HAP-1 (cell line): ENCODE data around the gene TUBA1A.
"Not testable (repeated sequence)": the region's sequence is repeated elsewhere in the genome, so short reads cannot be mapped to it uniquely, and the experiment has no call there.

ENCODE experiments used
- DNase-seq, 2 experiments: peaks; one replicate each; pipeline ENCODE4 v3.0.0-alpha.2; 2016 to 2020; ENCODE audit warnings: low spot score in 2 of 2
- H3K27me3 ChIP-seq: fragments of 250-450 bp; sonication (Bioruptor Pico); 2 replicates; pipeline ENCODE4 v1.5.1; 2020; ENCODE audit warnings: low read depth, mild to moderate bottlenecking, moderate library complexity
- H3K36me3 ChIP-seq: fragments of 250-450 bp; sonication (Bioruptor Pico); replicated peaks from 2 replicates; pipeline ENCODE4 v1.5.1; 2020; ENCODE audit warnings: mild to moderate bottlenecking
- H3K4me1 ChIP-seq: fragments of 250-450 bp; sonication (Bioruptor Pico); 2 replicates; pipeline ENCODE4 v1.5.1; 2020; ENCODE audit warnings: mild to moderate bottlenecking
- H3K4me3 ChIP-seq: fragments of 250-450 bp; sonication (Bioruptor Pico); 2 replicates; pipeline ENCODE4 v1.5.1; 2020; ENCODE audit warnings: mild to moderate bottlenecking, moderate library complexity
- H3K9me3 ChIP-seq: fragments of 250-450 bp; sonication (Bioruptor Pico); 2 replicates; pipeline ENCODE4 v1.5.1; 2020; ENCODE audit warnings: mild to moderate bottlenecking, moderate library complexity
- in situ Hi-C: fragments of 300-500 bp; cut with MboI; formaldehyde crosslinking; loops from 3 replicates; pipeline ENCODE4 v1.14.3; 2020; ENCODE audit warnings: low sequenced_read_pairs, inconsistent platforms, mixed read lengths

The TUBA1A gene

DNA sequence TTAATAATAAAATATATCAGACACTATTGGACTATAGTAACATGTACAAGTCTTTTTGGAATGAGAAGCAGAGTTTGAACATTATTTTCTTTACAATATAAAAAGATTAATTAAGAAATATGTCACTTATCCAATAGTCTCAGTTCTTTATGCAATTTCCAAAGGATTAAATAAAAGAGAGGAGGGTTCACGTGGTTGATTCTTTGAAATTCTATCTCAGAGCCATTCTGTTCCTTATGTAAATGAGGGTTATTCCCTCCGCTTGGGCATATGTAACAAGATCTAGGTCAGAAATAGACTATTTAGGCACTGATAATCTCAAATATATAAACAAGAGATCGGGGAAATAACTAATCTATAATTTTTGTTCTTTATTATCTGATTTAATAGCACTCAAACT is 2.1 kb upstream of the TUBA1A start:
- no peaks in the 10 kb centered on the region for H3K27me3 ChIP-seq
- H3K36me3 ChIP-seq = peaks cover 2% of the 10 kb centered on the region
- no peaks in the 10 kb centered on the region for H3K9me3 ChIP-seq
- H3K4me1 ChIP-seq = peaks cover 23% of the 10 kb centered on the region
- DNase-seq = peak in 1 of 2 experiments; percentile 65
- no peak overlapping the region for H3K4me3 ChIP-seq
- in situ Hi-C loops = no loop called here

DNA sequence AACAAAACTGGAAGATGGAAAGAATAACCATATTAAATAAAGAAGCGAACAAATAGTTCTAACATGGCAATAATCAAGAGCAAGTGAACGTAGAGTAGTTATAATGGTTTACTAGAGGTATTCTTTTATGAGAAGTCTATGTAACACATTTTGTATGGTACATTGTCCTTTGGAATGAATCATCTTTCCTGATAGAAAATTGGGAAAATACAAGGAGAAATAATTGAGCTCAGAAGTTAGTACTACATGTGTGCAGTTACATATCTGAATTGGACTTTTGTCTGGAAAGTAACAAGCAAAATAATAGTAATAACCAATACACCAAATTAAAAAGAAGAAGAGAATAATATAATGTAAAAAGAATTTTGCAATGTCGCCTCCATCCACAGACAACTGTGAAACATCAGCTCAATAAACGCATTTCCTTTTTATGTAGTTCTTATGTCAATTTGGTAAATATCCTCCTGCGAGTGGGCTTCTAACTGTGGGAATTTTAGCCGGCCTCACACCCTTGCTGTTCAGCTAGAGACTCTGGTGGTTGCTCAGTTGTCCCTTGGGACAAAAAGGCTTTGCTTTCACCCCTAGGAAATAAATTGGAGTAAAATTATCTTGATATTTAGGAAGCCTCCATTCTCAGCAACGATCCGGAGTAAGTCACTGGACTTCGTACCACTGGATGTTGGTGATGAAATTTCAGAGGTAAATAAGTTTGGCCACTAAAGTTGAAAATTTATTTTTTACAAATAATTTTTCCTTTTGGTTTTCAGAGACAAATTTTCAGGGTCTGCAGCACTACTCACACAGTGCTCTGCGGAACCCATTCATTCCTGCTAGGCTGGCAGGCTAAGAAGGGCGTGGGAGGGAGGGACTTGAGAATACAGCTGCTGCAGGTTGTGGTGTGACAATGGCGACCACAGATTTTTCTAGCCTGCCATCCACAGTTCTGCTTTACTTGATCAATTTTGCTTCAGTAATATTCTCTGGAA is 1.1 kb upstream of the TUBA1A start:
- DNase-seq = no peak
- peaks cover 10% of the 10 kb centered on the region for H3K36me3 ChIP-seq
- in situ Hi-C loops = no loop called here
- H3K27me3 ChIP-seq = no peaks in the 10 kb centered on the region
- H3K9me3 ChIP-seq = no peaks in the 10 kb centered on the region
- no peak overlapping the region for H3K4me3 ChIP-seq
- peaks cover 23% of the 10 kb centered on the region for H3K4me1 ChIP-seq

DNA sequence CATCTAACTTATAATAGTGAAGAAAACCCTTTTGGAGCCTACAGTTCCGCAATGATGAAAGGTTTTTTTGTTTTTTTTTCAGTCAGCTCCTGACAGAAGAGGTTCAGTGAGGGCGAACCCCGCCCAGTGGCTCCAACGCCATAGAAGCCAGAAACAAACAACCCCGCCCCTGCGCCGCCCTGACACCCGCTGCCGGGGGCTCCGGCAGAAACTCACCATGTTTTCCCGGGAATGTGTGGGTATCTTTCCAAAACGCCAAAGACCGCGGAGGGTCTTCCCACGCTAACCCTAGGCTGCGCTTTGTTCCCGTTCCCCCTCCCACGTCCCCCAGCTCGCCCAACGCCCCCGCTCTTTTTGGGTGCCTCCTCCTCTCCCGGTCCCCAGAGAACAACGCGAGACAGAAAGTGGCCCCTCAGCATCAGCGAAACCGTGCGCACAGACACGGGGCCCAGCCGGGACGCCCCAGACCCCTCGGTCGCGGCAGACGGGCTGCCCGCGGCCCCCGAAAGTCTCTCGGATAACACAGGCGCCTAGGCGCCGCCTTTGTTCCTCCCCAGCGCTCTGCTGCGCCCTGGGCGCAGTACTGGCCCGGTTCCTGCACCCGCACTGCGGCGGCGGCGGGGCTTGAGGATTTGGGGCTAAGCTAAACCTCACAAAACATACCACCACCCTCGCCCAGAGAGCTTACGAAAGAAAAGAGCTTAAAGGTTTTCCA is 522 bp downstream of the TUBA1A start:
- DNase-seq = peak; percentile 78 to 87
- Histone ChIP-seq H3K9me3 (no peaks in the 10 kb centered on the region), H3K27me3 (no peaks in the 10 kb centered on the region), H3K4me1 (peaks cover 23% of the 10 kb centered on the region), H3K4me3 (peak overlapping the region; percentile 88), H3K36me3 (peaks cover 21% of the 10 kb centered on the region)
- in situ Hi-C loops = no loop called here

DNA sequence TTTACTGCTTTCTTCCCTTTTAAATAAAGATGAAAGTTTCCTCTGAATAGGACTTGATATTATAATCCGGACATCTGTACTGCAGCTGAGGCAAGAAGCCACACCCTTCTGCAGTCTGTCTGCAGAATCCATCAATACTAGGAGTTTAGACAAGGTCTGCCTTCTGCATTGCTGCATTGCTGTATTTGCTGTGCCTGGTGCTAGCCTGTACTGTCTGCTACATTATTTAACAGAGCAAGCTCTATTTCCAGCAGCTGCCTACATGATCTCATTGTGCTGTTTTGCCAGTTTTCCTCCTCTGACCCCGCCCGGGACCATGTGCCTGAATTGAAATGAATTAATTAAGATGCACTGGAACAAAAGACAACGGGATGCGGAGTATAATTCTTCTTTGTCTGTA is 1.7 kb downstream of the TUBA1A start:
- H3K4me1 ChIP-seq = peaks cover 23% of the 10 kb centered on the region
- no peaks in the 10 kb centered on the region for H3K9me3 ChIP-seq
- no peaks in the 10 kb centered on the region for H3K27me3 ChIP-seq
- DNase-seq = peak; percentile 47 to 52
- H3K4me3 ChIP-seq = peak overlapping the region; percentile 88
- in situ Hi-C loops = no loop called here
- H3K36me3 ChIP-seq = peaks cover 21% of the 10 kb centered on the region

DNA sequence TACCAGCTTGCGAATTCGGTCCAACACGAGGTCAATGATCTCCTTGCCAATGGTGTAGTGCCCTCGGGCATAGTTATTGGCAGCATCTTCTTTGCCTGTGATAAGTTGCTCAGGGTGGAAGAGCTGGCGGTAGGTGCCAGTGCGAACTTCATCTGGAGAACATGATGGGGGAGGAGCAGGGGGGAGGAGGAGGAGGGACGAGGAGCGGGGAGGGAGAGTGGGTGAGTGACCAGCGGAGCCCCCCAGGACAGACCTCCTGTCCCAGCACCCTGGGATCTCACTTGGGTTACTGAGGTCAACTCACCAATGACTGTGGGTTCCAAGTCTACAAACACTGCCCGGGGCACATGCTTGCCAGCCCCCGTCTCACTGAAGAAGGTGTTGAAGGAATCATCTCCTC is 2.6 kb downstream of the TUBA1A start:
- in situ Hi-C loops, H3K27me3 ChIP-seq, H3K9me3 ChIP-seq, H3K4me3 ChIP-seq, DNase-seq: not testable (repeated sequence)
- Histone ChIP-seq H3K4me1 (peaks cover 21% of the 10 kb centered on the region), H3K36me3 (peaks cover 21% of the 10 kb centered on the region)

DNA sequence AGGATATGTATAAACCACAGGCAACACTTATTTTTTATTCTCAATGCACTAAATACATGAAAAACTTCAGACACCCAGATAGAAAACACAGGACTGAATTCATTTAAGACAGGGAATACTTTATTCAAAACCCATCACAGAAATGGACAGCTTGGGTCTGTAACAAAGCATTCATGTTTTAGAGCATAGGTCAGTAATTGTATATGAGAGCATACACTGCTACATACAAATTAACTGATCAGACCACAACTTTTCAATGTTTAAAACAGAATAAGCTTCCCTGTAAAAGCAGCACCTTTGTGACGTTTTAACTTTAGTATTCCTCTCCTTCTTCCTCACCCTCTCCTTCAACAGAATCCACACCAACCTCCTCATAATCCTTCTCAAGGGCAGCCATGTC is 4.2 kb downstream of the TUBA1A start:
- H3K27me3 ChIP-seq, H3K9me3 ChIP-seq, DNase-seq, H3K4me3 ChIP-seq, in situ Hi-C loops: not testable (repeated sequence)
- Histone ChIP-seq H3K4me1 (peaks cover 15% of the 10 kb centered on the region), H3K36me3 (peaks cover 21% of the 10 kb centered on the region)

DNA sequence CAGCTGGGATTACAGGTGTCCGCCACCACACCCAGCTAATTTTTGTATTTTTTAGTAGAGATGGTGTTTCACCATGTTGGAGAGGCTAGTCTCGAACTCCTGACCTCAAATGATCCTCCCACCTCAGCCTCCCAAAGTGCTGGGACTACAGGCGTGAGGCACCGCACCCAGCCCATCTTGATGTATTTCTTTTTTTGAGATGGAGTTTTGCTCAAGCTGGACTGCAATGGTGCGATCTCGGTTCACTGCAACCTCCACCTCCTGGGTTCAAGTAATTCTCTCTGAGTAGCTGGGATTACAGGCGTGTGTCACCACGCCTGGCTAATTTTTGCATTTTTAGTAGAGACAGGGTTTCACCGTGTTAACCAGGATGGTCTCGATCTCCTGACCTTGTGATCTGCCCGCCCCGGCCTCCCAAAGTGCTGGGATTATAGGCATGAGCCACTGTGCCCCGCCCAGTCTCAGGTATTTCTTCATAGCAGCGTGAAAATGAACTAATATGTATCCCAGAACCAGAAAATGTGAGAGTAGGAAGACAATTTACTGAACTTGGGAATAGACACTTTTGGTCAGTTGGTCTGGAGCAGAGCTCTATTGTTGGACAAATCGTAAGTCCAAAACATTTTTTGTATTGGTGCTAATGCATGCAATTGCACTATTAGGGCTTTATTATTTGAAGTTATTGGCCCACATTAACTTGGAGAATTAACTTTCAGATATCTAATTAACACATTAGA is 5.5 kb downstream of the TUBA1A start:
- Histone ChIP-seq H3K4me1 (peaks cover 10% of the 10 kb centered on the region), H3K36me3 (peaks cover 21% of the 10 kb centered on the region)
- H3K9me3 ChIP-seq, H3K4me3 ChIP-seq, H3K27me3 ChIP-seq, DNase-seq, in situ Hi-C loops: not testable (repeated sequence)

DNA sequence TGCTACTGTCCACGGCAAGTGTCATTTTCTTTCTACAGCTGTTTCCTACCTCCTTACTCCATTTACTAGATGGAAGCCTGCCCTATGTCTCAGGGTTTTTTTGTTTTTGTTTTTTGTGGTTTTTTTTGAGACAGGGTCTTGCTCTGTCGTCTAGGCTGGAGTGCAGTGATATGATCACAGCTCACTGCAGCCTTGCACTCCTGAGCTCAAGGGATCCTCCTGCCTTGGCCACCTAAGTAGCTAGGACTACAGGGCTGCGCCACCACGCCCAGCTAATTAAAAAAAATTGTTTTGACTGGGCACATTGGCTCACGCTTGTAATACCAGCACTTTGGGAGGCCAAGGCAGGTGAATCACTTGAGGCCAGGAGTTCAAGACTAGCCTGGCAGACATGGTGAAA is 14.7 kb downstream of the TUBA1A start:
- H3K4me3 ChIP-seq = no peak overlapping the region
- H3K4me1 ChIP-seq = peaks cover 7% of the 10 kb centered on the region
- no peak for DNase-seq
- no peaks in the 10 kb centered on the region for H3K27me3 ChIP-seq
- in situ Hi-C loops = no loop called here
- H3K36me3 ChIP-seq = no peaks in the 10 kb centered on the region
- peaks cover 8% of the 10 kb centered on the region for H3K9me3 ChIP-seq

DNA sequence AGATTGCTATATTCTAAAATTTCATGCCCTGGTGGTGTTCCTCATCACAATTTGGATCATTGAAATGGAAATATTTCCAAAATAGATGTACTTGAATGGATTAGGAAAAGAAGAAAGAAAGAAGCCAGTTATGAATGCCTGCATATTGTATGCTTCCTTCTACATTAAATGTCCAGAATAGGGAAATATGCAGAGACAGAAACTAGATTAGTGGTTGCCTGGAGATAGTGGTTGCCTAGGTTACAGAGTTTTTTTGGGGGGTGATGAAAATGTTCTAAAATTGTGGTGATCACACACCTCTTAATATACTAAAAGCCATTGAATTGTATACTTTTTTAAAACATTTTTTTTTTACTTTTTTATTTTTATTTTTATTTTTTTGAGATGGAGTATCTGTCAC is 18.0 kb downstream of the TUBA1A start:
- Histone ChIP-seq H3K4me1 (peaks cover 7% of the 10 kb centered on the region; the same call in 1 of the 2 replicates), H3K36me3 (no peaks in the 10 kb centered on the region), H3K4me3 (no peak overlapping the region), H3K9me3 (no peaks in the 10 kb centered on the region), H3K27me3 (no peaks in the 10 kb centered on the region)
- in situ Hi-C loops = no loop called here
- DNase-seq = peak in 1 of 2 experiments; percentile 60

DNA sequence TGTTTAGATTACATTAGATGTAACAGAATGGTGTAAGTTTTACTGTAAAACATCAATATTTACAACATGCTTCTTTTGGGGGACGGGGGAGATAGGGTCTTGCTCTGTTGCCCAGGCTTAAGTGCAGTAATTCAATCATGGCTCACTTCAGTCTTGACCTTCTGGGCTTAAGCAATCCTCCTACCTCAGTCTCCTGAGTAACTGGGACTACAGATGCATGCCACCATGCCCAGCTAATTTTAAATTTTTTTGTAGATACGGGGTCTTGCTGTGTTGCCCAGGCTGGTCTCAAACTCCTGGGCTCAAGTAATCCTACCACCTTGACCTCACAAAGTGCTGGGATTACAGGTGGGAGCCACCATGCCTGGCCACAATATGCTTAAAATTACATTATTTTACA is 23.8 kb downstream of the TUBA1A start:
- Histone ChIP-seq H3K4me1 (peaks cover 7% of the 10 kb centered on the region), H3K27me3 (no peaks in the 10 kb centered on the region), H3K9me3 (no peaks in the 10 kb centered on the region), H3K4me3 (no peak overlapping the region), H3K36me3 (no peaks in the 10 kb centered on the region)
- no peak for DNase-seq
- in situ Hi-C loops = no loop called here

DNA sequence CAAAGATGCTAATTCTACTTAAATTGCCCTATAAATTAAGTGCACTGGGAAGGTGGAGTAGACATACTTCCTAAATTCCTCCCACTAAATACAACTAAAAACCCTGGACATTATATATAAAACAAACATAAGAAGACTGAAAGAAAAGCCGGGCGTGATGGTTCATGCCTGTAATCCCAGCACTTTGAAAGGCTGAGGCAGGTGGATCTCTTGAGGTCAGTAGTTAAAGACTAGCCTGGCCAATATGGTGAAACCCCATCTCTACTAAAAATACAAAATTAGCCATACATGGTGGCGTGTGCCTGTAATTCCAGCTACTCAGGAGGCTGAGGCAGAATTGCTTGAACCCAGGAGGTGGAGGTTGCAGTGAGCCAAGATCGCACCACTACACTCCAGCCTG is 27.0 kb downstream of the TUBA1A start:
- H3K4me3 ChIP-seq, H3K9me3 ChIP-seq, H3K36me3 ChIP-seq, H3K4me1 ChIP-seq, H3K27me3 ChIP-seq, in situ Hi-C loops: not testable (repeated sequence)
- DNase-seq = peak in 1 of 2 experiments; percentile 16

DNA sequence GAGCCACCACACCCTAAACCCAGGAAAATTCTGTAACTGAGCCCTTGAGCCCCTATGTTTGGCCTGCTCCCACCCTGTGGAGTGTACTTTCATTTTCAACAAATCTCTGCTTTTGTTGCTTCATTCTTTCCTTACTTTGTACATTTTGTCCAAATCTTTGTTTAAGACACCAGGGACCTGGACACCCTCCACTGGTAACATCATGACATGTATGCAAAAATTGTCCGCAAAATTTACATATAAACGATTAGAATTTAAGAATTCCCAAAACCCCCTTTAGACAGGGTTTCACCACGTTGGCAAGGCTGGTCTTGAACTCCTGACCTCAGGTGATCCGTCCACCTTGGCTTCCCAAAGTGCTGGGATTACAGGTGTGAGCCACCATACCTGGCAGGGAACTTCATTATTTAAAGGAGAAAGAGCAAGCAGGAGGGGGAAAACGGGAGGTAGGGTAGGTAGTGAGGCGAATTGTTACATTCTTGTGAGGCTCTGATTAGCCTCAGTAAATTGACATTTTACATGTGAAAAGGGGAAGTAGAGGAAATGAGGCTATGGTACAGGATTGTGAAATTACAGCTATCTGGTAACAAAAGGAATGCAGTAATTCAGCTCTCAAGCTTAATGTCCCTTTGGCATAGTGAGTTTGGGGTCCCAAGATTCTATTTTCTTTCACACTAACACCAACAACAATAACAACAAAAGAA is 27.6 kb downstream of the TUBA1A start:
- in situ Hi-C loops = no loop called here
- H3K4me3 ChIP-seq = no peak overlapping the region
- H3K4me1 ChIP-seq = peaks cover 7% of the 10 kb centered on the region
- no peaks in the 10 kb centered on the region for H3K36me3 ChIP-seq
- H3K9me3 ChIP-seq = no peaks in the 10 kb centered on the region
- DNase-seq = no peak
- H3K27me3 ChIP-seq = no peaks in the 10 kb centered on the region

DNA sequence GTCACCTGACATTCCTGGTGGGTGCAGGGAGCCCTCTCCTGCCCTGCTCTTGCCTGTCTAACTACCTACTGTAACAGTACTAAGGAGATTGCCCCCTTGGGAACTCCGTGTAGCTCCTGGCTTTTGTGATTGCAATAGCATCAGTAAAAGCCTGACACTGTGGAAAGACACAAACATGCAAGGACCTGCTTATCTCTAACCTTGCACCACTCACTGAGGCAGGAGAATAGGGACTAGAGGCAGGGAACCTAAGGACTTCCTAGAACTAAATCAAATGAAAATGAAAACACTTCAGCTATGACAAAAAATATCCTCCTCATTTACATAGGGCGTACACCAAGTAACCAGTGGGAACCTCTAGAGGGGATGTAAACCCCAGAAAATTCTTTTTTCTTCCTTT is 28.5 kb downstream of the TUBA1A start:
- Histone ChIP-seq H3K9me3 (no peaks in the 10 kb centered on the region), H3K4me3 (no peak overlapping the region), H3K36me3 (no peaks in the 10 kb centered on the region), H3K27me3 (no peaks in the 10 kb centered on the region), H3K4me1 (peaks cover 7% of the 10 kb centered on the region)
- no peak for DNase-seq
- in situ Hi-C loops = no loop called here
